ENCODE data around the gene PHTF2. TPM values are rescaled to one million over a fixed set of nuclear protein-coding genes. Genes with fewer than 3 reads are reported as not detected.
"Not testable (repeated sequence)": the region's sequence is repeated elsewhere in the genome, so short reads cannot be mapped to it uniquely, and the experiment has no call there.

PHTF2 gene
- total RNA-seq, 1 experiment from 2014 or later = 2.8 TPM

DNA sequence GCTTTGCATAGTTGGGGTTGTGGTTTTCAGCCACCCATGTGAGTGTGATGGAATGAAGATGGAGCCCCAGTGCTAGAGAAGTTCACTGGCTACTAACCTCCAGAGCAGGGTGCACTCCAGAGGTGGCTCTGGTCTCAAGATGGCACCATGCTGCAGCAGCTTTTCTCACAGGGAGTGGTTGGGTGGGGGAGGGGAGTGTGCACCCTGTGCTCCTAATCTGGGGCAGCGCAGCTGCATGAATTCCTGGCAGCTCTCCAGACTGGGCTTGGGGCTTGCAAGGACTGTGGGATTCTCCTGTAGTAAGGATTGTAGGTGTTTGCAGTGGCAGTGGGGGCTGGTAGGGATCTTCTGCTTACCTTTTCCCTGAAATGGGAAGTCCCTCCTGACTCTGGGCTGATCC, 23.7 kb downstream of the PHTF2 start:
- DNase-seq (ENCODE audit: low read depth) = no peak
- in situ Hi-C loops (cut with HindIII; ENCODE audit: low pct_unique_long_range_greater_than_20kb, low sequenced_read_pairs) = no loop called here

GRCh38 chr7:77823787-77824186, 25.2 kb downstream of the PHTF2 start:
- DNase-seq (ENCODE audit: low read depth) = no peak
- in situ Hi-C loops (cut with HindIII; ENCODE audit: low pct_unique_long_range_greater_than_20kb, low sequenced_read_pairs) = no loop called here

- DNase-seq (ENCODE audit: low read depth) = no peak
- in situ Hi-C loops (cut with HindIII; ENCODE audit: low pct_unique_long_range_greater_than_20kb, low sequenced_read_pairs) = no loop called here
These were observed 26.1 kb downstream of the PHTF2 start for GRCh38 chr7:77824636-77825035.

DNA sequence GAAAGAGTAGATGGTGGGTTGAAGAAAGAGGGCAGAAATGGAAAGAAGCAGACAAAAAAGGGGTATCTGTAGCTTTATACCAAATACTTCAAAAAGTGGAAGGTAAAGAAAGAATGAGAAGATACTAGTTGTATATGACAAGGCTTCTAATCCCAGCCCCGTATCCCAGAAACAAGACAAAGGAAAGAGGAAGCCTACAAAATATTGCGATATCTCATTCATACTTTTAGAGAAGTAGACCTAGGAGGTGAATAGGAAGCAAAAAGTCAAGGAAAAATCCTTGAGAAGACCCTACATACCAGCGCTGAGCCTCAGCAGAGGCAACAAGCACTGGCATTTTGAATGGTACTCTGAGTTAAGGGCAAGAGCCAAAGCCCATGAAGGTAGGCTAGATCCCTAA, 26.6 kb downstream of the PHTF2 start:
- in situ Hi-C loops (cut with HindIII; ENCODE audit: low pct_unique_long_range_greater_than_20kb, low sequenced_read_pairs) = no loop called here
- no peak for DNase-seq (ENCODE audit: low read depth)

GRCh38 chr7:77826300-77826699, 27.7 kb downstream of the PHTF2 start:
- in situ Hi-C loops (cut with HindIII; ENCODE audit: low pct_unique_long_range_greater_than_20kb, low sequenced_read_pairs) = no loop called here
- DNase-seq (ENCODE audit: low read depth) = no peak

DNA sequence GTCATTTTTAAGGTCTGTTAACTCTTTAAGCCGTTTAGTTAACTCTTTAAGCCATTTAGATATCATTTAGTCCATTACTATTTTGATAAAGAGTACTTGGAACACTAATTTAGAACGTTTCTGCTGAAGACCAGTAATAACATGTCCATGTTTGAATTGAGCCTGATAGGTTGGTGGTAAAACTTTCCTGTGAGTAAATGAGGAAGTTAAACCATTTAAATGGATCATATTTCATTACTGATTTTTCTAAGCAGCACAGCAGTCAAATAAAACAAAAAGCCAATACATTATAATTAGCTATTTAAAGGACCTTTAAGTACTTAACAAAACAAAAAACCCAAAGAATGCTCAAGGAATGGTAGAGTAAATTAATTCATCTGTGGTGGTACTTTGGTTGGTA, 29.4 kb downstream of the PHTF2 start:
- in situ Hi-C loops (cut with HindIII; ENCODE audit: low pct_unique_long_range_greater_than_20kb, low sequenced_read_pairs) = no loop called here
- no peak for DNase-seq (ENCODE audit: low read depth)

DNA sequence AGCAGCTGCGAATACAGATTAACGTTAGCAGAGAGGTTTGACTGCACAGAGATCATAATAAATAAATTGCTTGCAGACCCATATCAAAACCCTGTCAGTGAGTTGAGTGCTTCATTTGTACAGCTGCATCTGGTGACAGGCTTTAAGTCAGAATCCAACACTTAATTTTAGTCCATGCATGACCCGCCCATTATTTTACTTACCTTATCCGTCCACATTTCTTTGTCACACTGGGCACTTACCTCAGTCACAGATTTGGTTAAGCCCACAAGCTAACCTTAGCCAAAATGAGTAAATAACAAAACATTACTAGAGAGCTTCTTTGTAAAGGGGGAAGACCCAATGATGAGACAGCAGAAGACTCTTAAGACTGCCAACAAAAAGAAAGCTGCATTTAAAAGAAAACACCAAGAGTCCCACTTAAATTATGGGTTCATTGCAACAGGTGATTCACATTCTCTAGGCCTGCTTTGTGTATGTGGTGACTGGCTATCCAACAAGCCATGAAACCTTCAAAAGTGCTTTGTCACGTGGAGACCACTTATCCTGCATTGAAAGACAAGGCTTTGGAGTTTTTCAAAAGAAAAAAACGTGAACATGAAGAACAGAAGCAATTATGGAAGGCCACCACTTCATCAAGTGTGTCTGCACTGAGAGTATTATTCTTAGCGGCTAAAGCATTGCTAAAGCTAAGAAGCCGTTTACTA, 32.2 kb downstream of the PHTF2 start:
- in situ Hi-C loops (cut with HindIII; ENCODE audit: low pct_unique_long_range_greater_than_20kb, low sequenced_read_pairs) = no loop called here
- no peak for DNase-seq (ENCODE audit: low read depth)

DNA sequence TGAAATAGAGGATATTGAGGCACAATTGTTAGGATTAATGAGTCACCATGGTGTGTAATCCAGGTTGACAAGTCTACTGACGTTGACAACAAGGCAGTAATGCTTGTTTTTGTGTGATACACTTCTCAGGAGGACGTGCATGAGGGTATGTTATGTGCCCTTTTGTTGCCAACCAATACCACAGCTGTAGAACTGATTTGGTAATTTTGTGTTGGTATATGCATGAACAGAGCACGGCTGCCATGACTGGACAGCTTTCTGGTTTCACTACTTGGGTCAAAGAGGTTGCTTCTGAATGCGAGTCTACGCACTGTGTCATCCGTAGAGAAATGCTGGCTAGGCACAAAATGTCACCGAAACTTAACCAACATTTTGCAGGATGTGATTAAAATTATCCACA, 32.9 kb downstream of the PHTF2 start:
- in situ Hi-C loops (cut with HindIII; ENCODE audit: low pct_unique_long_range_greater_than_20kb, low sequenced_read_pairs) = no loop called here

DNA sequence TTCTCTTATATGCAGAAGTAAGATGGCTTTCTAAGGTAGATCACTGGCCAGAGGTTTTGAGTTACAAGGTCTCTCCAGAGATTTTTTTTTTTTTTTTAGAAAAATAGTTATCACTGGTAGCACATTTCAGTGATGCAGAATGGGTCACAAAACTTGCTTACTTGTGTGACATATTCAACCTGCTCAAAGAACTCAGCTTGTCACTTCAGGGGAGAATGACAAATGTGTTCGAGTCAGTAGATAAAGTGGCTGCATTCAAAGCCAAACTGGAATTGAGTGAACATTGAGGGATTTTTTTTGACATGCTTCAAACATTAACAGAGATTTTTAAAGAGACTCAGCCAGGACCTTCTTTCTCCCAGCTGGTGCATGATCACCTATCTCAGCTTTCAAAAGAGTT, 33.4 kb downstream of the PHTF2 start:
- in situ Hi-C loops (cut with HindIII; ENCODE audit: low pct_unique_long_range_greater_than_20kb, low sequenced_read_pairs) = no loop called here
- DNase-seq (ENCODE audit: low read depth) = no peak

More for the DNA sequence above, 32.9 kb downstream of the PHTF2 start:
- DNase-seq (ENCODE audit: low read depth) = no peak

DNA sequence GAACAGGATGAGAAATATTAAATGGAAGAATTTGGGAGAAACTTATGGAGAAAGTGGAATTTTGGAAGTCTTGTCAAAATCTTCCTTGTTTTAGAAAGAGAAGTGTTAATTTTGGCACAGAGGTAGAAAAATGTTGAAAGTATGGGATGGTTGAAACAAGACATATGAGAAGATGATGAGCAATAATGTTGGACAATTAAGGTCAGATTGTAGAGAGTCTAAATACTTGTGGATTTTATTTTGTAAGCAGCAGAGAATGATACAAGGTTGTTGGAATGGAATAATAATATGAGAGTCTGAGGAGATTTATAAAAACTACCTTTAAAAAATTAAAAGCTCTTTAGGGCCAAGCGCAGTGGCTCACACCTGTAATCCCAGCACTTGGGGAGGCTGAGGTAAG, 34.6 kb downstream of the PHTF2 start:
- no peak for DNase-seq (ENCODE audit: low read depth)
- in situ Hi-C loops (cut with HindIII; ENCODE audit: low pct_unique_long_range_greater_than_20kb, low sequenced_read_pairs) = no loop called here

DNA sequence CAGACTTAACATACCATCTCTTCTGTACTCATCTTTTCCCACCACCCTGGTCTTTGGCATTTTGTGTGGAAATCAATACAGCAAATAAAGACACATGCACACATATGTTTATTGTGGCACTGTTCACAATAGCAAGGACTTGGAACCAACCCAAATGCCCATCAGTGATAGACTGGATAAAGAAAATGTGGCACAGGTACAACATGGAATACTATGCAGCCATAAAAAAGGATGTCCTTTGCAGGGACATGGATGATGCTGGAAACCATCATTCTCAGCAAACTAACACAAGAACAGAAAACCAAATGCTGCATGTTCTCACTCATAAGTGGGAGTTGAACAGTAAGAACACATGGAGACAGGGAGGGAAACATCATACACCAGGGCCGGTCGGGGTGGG, 37.9 kb downstream of the PHTF2 start:
- DNase-seq (ENCODE audit: low read depth); in situ Hi-C loops (cut with HindIII; ENCODE audit: low pct_unique_long_range_greater_than_20kb, low sequenced_read_pairs): not testable (repeated sequence)

- in situ Hi-C loops (cut with HindIII; ENCODE audit: low pct_unique_long_range_greater_than_20kb, low sequenced_read_pairs) = no loop called here
- DNase-seq (ENCODE audit: low read depth) = no peak
These were observed 38.7 kb downstream of the PHTF2 start for GRCh38 chr7:77837275-77837674.

DNA sequence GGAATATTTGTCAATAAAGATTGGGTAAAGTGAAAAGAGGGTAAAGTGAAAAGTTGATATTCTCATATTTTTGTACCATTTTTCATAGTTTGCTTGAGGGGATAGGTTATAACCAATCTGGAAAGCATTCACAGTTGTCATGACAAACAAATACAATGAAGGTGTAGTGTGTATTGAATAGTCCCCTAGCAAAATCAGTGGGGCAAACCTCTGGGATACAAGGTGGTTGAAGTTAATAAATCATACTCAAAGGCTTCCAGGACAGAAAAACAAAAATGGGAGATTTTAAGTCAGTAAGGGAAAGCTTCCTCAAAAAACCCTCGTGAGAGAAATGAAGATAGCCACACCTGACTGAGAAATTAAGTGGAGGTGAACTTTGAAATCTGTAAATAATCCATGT, 39.4 kb downstream of the PHTF2 start:
- DNase-seq (ENCODE audit: low read depth) = no peak
- in situ Hi-C loops (cut with HindIII; ENCODE audit: low pct_unique_long_range_greater_than_20kb, low sequenced_read_pairs) = no loop called here

DNA sequence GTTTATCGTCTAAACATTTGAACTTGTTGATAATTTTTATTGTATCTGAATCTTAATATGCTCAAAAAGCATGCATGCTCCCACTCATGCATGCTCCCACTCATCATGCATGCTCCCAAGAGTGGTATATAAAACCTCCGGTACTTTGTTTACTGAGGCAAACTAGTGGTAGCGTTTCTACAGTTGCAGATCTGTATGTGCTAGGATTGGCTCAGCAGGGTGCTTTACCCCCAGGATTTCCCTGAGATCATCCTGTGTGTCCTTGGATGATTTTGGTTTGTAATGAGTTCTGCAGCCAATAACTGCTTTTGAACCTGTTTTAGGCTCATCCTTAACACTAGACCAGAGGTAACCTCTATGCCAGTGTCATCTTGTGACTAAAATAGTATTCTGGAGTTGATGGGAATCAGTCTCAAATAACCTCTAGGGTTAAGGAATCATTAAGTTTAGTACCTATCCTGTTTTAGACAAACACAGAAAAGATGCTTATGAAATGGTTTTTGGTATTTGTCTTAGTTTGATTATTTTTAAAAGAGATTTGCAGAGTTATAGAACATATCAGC, 40.4 kb downstream of the PHTF2 start:
- in situ Hi-C loops (cut with HindIII; ENCODE audit: low pct_unique_long_range_greater_than_20kb, low sequenced_read_pairs) = no loop called here
- no peak for DNase-seq (ENCODE audit: low read depth)

DNA sequence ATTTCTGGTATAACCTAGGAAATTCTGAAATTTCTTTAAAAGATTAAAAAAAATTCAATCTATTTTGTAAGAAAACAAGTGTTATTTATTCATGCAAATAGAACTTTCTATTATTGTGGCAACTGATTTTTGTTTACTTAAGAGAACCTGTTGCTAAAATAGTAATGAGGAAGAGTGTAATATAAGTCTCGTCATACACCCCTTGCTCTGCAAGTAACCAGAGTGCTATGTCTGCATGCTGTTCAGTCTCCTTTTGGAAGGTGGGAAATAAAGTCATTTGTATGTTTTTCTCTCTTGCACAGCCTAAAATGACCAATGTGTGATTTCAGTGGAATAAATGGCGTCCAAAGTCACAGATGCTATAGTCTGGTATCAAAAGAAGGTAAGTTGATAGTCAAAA, 41.3 kb downstream of the PHTF2 start:
- in situ Hi-C loops (cut with HindIII; ENCODE audit: low pct_unique_long_range_greater_than_20kb, low sequenced_read_pairs) = no loop called here

GRCh38 chr7:77843194-77843593, 44.6 kb downstream of the PHTF2 start:
- DNase-seq (ENCODE audit: low read depth) = no peak
- in situ Hi-C loops (cut with HindIII; ENCODE audit: low pct_unique_long_range_greater_than_20kb, low sequenced_read_pairs) = no loop called here

More for the DNA sequence above, 41.3 kb downstream of the PHTF2 start:
- no peak for DNase-seq (ENCODE audit: low read depth)

DNA sequence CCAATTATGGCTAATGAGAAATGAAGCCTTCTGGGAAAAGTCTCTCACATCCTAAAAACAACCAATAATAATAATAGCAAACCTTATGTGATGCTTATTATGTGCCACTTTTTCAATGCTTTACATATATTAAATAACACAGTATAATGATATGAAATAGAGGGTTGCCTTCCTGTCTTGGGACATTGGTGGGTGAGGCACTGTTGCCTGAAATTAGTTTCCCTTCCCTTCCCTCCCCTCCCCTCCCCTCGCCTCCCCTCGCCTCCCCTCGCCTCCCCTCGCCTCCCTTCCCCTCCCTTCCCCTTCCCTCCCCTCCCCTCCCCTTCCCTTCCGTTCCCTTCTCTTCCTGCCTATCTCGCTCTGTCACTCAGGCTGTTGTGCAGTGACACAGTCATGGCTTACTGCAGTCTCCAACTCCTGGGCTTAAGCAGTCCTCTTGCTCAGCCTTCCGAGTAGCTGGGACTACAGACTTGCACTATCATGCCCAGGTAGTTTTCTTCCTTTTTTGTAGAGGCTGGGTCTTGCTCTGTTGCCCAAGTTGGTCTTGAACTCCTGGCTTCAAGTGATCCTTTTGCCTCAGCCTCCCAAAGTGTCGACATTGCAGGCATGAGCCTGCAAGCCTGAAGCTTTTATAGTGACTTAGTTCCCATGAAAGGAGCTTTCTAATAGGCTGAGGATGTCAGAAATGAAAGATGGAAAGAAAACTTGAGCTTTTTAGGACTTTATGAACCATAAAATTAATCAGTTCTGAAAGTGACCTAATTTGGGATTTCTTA, 47.9 kb downstream of the PHTF2 start:
- in situ Hi-C loops (cut with HindIII; ENCODE audit: low pct_unique_long_range_greater_than_20kb, low sequenced_read_pairs) = no loop called here
- DNase-seq (ENCODE audit: low read depth) = no peak

DNA sequence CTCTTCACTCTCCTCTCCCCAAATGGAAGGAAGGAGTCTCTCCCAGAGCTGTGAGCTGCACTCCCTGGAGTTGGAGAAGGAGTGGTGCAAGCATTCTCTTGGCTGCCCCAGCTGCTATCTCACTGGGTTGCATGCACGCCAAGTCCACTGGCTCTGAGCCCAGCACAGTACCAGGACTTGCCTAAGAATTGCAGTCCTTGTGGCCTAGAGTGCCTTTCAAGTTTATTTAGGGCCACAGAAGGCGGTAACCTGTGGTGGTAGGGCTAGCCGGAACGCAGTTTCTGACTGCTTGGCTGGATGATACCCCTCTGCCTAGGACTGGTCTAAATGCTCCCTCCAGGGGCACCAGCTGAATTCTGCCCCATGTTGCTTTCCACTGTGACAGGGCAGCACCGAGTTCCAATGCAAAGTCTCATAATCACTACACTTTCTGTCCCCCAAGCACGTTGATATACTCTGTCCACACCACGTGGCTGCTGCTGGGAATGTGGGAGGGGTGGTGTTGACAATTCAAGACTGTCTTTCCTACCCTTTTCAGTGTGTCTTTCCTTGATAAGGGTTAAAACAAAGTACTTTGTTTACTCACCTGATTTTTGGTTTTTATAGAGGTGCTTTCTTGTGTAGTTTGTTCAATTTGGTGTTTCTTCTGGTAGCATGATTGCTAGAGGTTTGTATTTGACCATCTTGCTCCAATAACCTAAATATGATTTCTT, 57.0 kb downstream of the PHTF2 start:
- no peak for DNase-seq (ENCODE audit: low read depth)
- in situ Hi-C loops (cut with HindIII; ENCODE audit: low pct_unique_long_range_greater_than_20kb, low sequenced_read_pairs) = no loop called here

GRCh38 chr7:77858278-77858677, 59.7 kb downstream of the PHTF2 start:
- in situ Hi-C loops (cut with HindIII; ENCODE audit: low pct_unique_long_range_greater_than_20kb, low sequenced_read_pairs) = no loop called here
- no peak for DNase-seq (ENCODE audit: low read depth)

Measured in Caki2 (cell line).